Panc1 (cell line): ENCODE measurements around the gene ACLY. TPM values are rescaled to one million over a fixed set of nuclear protein-coding genes. Genes with fewer than 3 reads are reported as not detected.

Experiments used
- ATAC-seq: fragments of 200-7000 bp; cut with Tn5 transposase; 2 replicates; pipeline ENCODE4 v1.9.1; 2020; ENCODE audit warnings: mild to moderate bottlenecking, moderate library complexity
- BruUV-seq: library from RNA; stranded (reverse); fragments of 400-500 nt; replicated peaks from 2 replicates; lab custom pipeline; 2021; lab: Mats Ljungman, UMichigan
- CTCF ChIA-PET: fragments of 300-600 bp; sonication (Branson Sonifier 250); formaldehyde crosslinking; loops from one replicate; lab custom pipeline; 2022; ENCODE audit warnings: antibody characterized with exemption; lab: Charles Lee
- POLR2A ChIA-PET: fragments of 300-600 bp; sonication (Branson Sonifier 250); formaldehyde crosslinking; loops from one replicate; lab custom pipeline; 2022; ENCODE audit warnings: antibody characterized with exemption; lab: Charles Lee
- DNase-seq: peaks from one replicate; pipeline ENCODE4 v3.0.0-alpha.2; 2010; ENCODE audit warnings: low read depth, low spot score
- H3K27ac ChIP-seq: 2 replicates; pipeline ENCODE4 v1.5.1; 2011; ENCODE audit warnings: mild to moderate bottlenecking, low read length, inconsistent platforms
- H3K27me3 ChIP-seq: fragments of 200-500 bp; sonication (Bioruptor generic); 2 replicates; pipeline ENCODE4 v1.6.0; 2014; ENCODE audit warnings: low read length, inconsistent platforms; ENCODE audit not compliant: control insufficient read depth, insufficient read depth
- H3K36me3 ChIP-seq: fragments of 200-500 bp; sonication (Bioruptor generic); 2 replicates; pipeline ENCODE4 v1.5.1; 2014; ENCODE audit warnings: inconsistent platforms, mild to moderate bottlenecking, low read length, moderate library complexity; ENCODE audit not compliant: control insufficient read depth, insufficient read depth
- H3K4me1 ChIP-seq: 2 replicates; pipeline ENCODE4 v1.5.1; 2011; ENCODE audit warnings: inconsistent platforms, mild to moderate bottlenecking, low read length, moderate library complexity; ENCODE audit not compliant: control insufficient read depth, insufficient read depth
- H3K4me3 ChIP-seq, 2 experiments: 2 replicates each; pipeline ENCODE4 v1.5.1; 2011 to 2012; ENCODE audit warnings: low read depth in 2 of 2, low read length in 2 of 2, mild to moderate bottlenecking in 2 of 2, inconsistent platforms in 1 of 2, moderate library complexity in 1 of 2
- H3K9me3 ChIP-seq: fragments of 200-500 bp; sonication (Bioruptor generic); 2 replicates; pipeline ENCODE4 v1.5.1; 2014; ENCODE audit warnings: low read depth, mild to moderate bottlenecking, inconsistent platforms, low read length, moderate library complexity; ENCODE audit not compliant: control insufficient read depth, insufficient read depth
- POLR2AphosphoS5 ChIP-seq: IDR thresholded peaks from 2 replicates; pipeline ENCODE4 v1.6.1; 2012; ENCODE audit warnings: mild to moderate bottlenecking, low read depth, low read length, moderate library complexity
- SIN3A ChIP-seq: IDR thresholded peaks from 2 replicates; pipeline ENCODE4 v1.6.1; 2012; ENCODE audit warnings: low read depth, mild to moderate bottlenecking, low read length, moderate library complexity, borderline replicate concordance; ENCODE audit not compliant: insufficient read depth
- TCF7L2 ChIP-seq: IDR thresholded peaks from 2 replicates; pipeline ENCODE4 v1.6.1; 2011; ENCODE audit warnings: mild to moderate bottlenecking, low read depth, low read length, inconsistent platforms
- in situ Hi-C: cut with HindIII; loops from 2 replicates; pipeline ENCODE4 v1.10.0; 2016; ENCODE audit warnings: low sequenced_read_pairs, low pct_unique_long_range_greater_than_20kb
- intact Hi-C: fragments of 100-400 bp; cut with micrococcal nuclease; formaldehyde crosslinking; loops from one replicate; pipeline ENCODE4 v1.10.0; 2022; ENCODE audit not compliant: unreplicated experiment
- total RNA-seq: library from RNA; stranded (reverse); gene quantifications from one replicate; pipeline ENCODE4 v1.2.1, GENCODE V29; 2021; ENCODE audit not compliant: unreplicated experiment
- TF ChIP-seq, protein P1 (sequence below), 2 experiments: IDR thresholded peaks; 2 replicates each; pipeline ENCODE4 v1.6.1; 2011 to 2012; ENCODE audit warnings: low read depth in 2 of 2, control low read depth in 1 of 2, low read length in 1 of 2, mild to moderate bottlenecking in 1 of 2, moderate library complexity in 1 of 2; ENCODE audit not compliant: insufficient read depth in 1 of 2
- TF ChIP-seq, protein P2 (sequence below): fragments of 450-650 bp; IDR thresholded peaks from 2 replicates; pipeline ENCODE4 v1.5.1; 2017; ENCODE audit warnings: mild to moderate bottlenecking

Gene ACLY
- total RNA-seq, 1 experiment from 2014 or later = 225 TPM

DNA sequence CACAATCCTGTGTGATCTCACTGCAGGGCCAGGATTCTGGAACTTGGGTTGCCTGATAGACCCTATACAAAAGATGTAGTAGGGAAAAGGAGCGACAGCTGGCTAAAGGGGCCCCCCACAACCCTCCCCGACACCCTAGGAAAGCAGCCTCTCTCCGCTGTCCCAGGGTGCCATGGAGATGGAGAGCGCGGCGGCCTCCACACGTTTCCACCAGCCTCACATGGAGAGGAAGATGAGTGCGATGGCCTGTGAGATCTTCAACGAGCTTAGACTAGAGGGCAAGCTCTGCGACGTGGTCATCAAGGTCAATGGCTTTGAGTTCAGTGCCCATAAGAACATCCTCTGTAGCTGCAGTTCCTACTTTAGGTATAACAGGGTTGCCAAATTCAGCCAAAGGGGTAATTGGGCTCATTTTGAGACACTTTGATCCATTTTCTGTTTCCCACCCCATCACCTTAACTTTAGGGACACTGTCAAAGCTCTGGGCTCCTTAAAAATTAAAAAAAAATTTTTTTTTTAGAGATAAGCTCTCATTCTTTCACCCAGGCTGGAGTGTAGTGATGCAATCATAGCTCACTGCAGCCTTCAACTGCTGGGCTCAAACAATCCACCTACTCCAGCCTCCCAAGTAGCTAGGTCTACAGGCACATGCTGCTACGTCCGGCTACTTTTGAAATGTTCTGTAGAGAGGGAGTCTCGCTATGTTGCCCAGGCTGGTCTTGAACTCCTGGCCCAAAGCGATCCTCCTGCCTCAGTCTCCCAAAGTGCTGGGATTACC lies 80.8 kb downstream of the ACLY start, which contains the start of gene KLHL10:
Gene KLHL10, plus strand, starts transcription at position 65 of the 778 bp plus-strand sequence. Its CDS starts 108 bp downstream, at position 173.
- DNase-seq (no peak), ATAC-seq (no peak)
- TF ChIP-seq SIN3A (no peak), TCF7L2 (no peak), POLR2AphosphoS5 (no peak)
- TF ChIP-seq, protein P1, sequence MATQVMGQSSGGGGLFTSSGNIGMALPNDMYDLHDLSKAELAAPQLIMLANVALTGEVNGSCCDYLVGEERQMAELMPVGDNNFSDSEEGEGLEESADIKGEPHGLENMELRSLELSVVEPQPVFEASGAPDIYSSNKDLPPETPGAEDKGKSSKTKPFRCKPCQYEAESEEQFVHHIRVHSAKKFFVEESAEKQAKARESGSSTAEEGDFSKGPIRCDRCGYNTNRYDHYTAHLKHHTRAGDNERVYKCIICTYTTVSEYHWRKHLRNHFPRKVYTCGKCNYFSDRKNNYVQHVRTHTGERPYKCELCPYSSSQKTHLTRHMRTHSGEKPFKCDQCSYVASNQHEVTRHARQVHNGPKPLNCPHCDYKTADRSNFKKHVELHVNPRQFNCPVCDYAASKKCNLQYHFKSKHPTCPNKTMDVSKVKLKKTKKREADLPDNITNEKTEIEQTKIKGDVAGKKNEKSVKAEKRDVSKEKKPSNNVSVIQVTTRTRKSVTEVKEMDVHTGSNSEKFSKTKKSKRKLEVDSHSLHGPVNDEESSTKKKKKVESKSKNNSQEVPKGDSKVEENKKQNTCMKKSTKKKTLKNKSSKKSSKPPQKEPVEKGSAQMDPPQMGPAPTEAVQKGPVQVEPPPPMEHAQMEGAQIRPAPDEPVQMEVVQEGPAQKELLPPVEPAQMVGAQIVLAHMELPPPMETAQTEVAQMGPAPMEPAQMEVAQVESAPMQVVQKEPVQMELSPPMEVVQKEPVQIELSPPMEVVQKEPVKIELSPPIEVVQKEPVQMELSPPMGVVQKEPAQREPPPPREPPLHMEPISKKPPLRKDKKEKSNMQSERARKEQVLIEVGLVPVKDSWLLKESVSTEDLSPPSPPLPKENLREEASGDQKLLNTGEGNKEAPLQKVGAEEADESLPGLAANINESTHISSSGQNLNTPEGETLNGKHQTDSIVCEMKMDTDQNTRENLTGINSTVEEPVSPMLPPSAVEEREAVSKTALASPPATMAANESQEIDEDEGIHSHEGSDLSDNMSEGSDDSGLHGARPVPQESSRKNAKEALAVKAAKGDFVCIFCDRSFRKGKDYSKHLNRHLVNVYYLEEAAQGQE (IDR thresholded peaks at IDR 0.05; ENCODE audit: insufficient read depth in 1 of 2, low read depth in 2 of 2, low read length in 1 of 2) = no peak
- TF ChIP-seq, protein P2, sequence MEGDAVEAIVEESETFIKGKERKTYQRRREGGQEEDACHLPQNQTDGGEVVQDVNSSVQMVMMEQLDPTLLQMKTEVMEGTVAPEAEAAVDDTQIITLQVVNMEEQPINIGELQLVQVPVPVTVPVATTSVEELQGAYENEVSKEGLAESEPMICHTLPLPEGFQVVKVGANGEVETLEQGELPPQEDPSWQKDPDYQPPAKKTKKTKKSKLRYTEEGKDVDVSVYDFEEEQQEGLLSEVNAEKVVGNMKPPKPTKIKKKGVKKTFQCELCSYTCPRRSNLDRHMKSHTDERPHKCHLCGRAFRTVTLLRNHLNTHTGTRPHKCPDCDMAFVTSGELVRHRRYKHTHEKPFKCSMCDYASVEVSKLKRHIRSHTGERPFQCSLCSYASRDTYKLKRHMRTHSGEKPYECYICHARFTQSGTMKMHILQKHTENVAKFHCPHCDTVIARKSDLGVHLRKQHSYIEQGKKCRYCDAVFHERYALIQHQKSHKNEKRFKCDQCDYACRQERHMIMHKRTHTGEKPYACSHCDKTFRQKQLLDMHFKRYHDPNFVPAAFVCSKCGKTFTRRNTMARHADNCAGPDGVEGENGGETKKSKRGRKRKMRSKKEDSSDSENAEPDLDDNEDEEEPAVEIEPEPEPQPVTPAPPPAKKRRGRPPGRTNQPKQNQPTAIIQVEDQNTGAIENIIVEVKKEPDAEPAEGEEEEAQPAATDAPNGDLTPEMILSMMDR = no peak
- Histone ChIP-seq H3K27ac (peak within 1 kb of the TSS; percentile 25; the same call in 1 of the 2 replicates), H3K27me3 (no peaks in the 10 kb centered on the region), H3K36me3 (no peaks in the 10 kb centered on the region), H3K9me3 (no peaks in the 10 kb centered on the region), H3K4me1 (peaks cover 7% of the 10 kb centered on the region), H3K4me3 (peak within 1 kb of the TSS; percentile 75 to 88)
- ChIA-PET POLR2A (no interaction called here), CTCF (no interaction called here)
- in situ Hi-C loops = no loop called here
- intact Hi-C loops = no loop called here
- no TSS peak for BruUV-seq

DNA sequence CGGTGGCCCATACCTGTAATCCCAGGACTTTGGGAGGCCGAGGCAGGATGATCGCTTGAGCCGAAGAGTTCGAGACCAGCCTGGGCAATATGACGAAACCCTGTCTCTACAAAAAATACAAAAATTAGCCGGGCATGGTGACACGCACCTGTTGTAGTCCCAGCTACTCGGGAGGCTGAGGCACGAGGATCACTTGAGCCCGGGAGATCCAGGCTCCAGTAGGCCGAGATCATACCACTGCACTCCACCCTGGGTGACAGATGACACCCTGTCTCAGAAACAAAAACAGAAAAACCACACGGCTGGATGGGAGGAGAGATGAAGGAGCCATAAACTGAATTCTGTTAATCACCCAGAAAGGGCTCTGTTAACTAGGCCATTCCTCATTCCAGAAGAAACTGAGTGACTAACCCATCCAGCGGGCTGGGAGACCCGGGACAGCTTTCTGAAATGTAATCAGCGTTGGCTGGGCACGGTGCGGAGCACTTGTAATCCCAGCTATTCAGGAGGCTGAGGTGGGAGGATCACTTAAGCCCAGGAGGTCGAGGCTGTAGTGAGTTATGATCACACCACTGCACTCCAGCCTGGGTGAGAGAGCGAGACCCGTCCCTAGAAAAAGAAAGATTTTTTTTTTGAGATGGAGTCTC lies 82.1 kb downstream of the ACLY start:
- POLR2A ChIA-PET = no interaction called here
- H3K4me3 ChIP-seq = peak overlapping the region; percentile 75 to 88
- BruUV-seq = no TSS peak
- CTCF ChIA-PET = no interaction called here
- no peaks in the 10 kb centered on the region for H3K36me3 ChIP-seq
- TF ChIP-seq, protein P2 = no peak
- TF ChIP-seq POLR2AphosphoS5 = no peak
- TF ChIP-seq, protein P1 (IDR thresholded peaks at IDR 0.05; ENCODE audit: insufficient read depth in 1 of 2, low read depth in 2 of 2, low read length in 1 of 2) = no peak
- TF ChIP-seq SIN3A = no peak; the same call in 1 of the 2 replicates
- no peak for TF ChIP-seq TCF7L2
- no peaks in the 10 kb centered on the region for H3K9me3 ChIP-seq
- H3K27me3 ChIP-seq = no peaks in the 10 kb centered on the region
- H3K27ac ChIP-seq = peak overlapping the region; percentile 25; the same call in 1 of the 2 replicates
- ATAC-seq (no peak), DNase-seq (no peak)
- intact Hi-C loops (no loop called here), in situ Hi-C loops (no loop called here)
- H3K4me1 ChIP-seq = peaks cover 7% of the 10 kb centered on the region
